Fibroblast of lung (primary cell): ENCODE results near the gene OBSCN. TPM values are rescaled to one million over a fixed set of nuclear protein-coding genes. Genes with fewer than 3 reads are reported as not detected.

Experiments
- DNase-seq, 2 donors: peaks; one replicate each; pipeline versions ENCODE4 v3.0.0 to v3.0.0-alpha.2; 2010; ENCODE audit warnings: low read depth in 2 of 2
- H2AFZ ChIP-seq: 2 replicates; pipeline ENCODE4 v1.5.1; 2012; ENCODE audit warnings: low read length, control low read depth, inconsistent platforms
- H3K27ac ChIP-seq: 2 replicates; pipeline ENCODE4 v1.5.1; 2011; ENCODE audit warnings: low read length, control low read depth; ENCODE audit not compliant: insufficient read depth
- H3K27me3 ChIP-seq: 2 replicates; pipeline ENCODE4 v1.5.1; 2011; ENCODE audit warnings: mild to moderate bottlenecking, low read length; ENCODE audit not compliant: control insufficient read depth, insufficient read depth
- H3K36me3 ChIP-seq: 2 replicates; pipeline ENCODE4 v1.5.1; 2011; ENCODE audit warnings: low read length; ENCODE audit not compliant: control insufficient read depth, insufficient read depth
- H3K4me1 ChIP-seq: 2 replicates; pipeline ENCODE4 v1.5.1; 2011; ENCODE audit warnings: low read length; ENCODE audit not compliant: control insufficient read depth, insufficient read depth; ENCODE audit errors: extremely low read depth
- H3K4me2 ChIP-seq: 2 replicates; pipeline ENCODE4 v1.5.1; 2011; ENCODE audit warnings: low read length, control low read depth; ENCODE audit not compliant: insufficient read depth; ENCODE audit errors: extremely low read depth
- H3K4me3 ChIP-seq, 4 experiments: fragments of 200-600 bp in 1 of 4; sonication (generic) in 1 of 4; replicated peaks in 1 of 4; 2 replicates each; pipeline ENCODE4 v1.5.1; 2011 to 2016; ENCODE audit warnings: low read length in 4 of 4, low read depth in 3 of 4, mild to moderate bottlenecking in 3 of 4, control low read depth in 2 of 4, inconsistent platforms in 1 of 4, mixed read lengths in 1 of 4; ENCODE audit not compliant: insufficient read depth in 1 of 4; ENCODE audit errors: control extremely low read depth in 1 of 4
- H3K79me2 ChIP-seq: 2 replicates; pipeline ENCODE4 v1.5.1; 2012; ENCODE audit warnings: mild to moderate bottlenecking, low read length, inconsistent platforms; ENCODE audit not compliant: control insufficient read depth, insufficient read depth
- H3K9ac ChIP-seq: 2 replicates; pipeline ENCODE4 v1.5.1; 2011; ENCODE audit warnings: mild to moderate bottlenecking, low read length, control low read depth; ENCODE audit not compliant: insufficient read depth
- H3K9me3 ChIP-seq: 2 replicates; pipeline ENCODE4 v1.5.1; 2012; ENCODE audit warnings: low read depth, low read length; ENCODE audit not compliant: control insufficient read depth, insufficient read depth
- H4K20me1 ChIP-seq: 2 replicates; pipeline ENCODE4 v1.5.1; 2011; ENCODE audit warnings: low read length; ENCODE audit not compliant: control insufficient read depth, insufficient read depth; ENCODE audit errors: extremely low read depth
- EZH2 ChIP-seq: IDR thresholded peaks from 2 replicates; pipeline ENCODE4 v1.5.1; 2012; ENCODE audit warnings: low read length, control low read depth, mild to moderate bottlenecking; ENCODE audit errors: missing control alignments
- polyA plus RNA-seq, 2 donors: library from polyadenylated mRNA; depleted of rRNA in 1 of 2; stranded (reverse) in 1 of 2; unstranded in 1 of 2; fragments of >200 nt; gene quantifications; 2 replicates each; pipeline ENCODE4 v1.2.1, GENCODE V29; 2011 to 2012; ENCODE audit warnings: missing spikeins in 1 of 2
- total RNA-seq: library from RNA; depleted of rRNA; stranded (reverse); fragments of >200 nt; gene quantifications from 2 replicates; pipeline ENCODE4 v1.2.1, GENCODE V29; 2014
- TF ChIP-seq, protein P1 (sequence below), 2 donors: IDR thresholded peaks in 1 of 2; conservative IDR thresholded peaks in 1 of 2; 1 replicate in 1 of 2; 2 replicates in 1 of 2; pipeline ENCODE4 v1.5.1; 2011 to 2012; ENCODE audit warnings: low read length in 2 of 2, control low read depth in 1 of 2, inconsistent platforms in 1 of 2, low read depth in 1 of 2, mild to moderate bottlenecking in 1 of 2

Gene OBSCN
- total and polyA plus RNA-seq, 2 donors (not counting 1 experiment from before 2014, with no cell fraction given), result 0.87 to 16.8 TPM

DNA sequence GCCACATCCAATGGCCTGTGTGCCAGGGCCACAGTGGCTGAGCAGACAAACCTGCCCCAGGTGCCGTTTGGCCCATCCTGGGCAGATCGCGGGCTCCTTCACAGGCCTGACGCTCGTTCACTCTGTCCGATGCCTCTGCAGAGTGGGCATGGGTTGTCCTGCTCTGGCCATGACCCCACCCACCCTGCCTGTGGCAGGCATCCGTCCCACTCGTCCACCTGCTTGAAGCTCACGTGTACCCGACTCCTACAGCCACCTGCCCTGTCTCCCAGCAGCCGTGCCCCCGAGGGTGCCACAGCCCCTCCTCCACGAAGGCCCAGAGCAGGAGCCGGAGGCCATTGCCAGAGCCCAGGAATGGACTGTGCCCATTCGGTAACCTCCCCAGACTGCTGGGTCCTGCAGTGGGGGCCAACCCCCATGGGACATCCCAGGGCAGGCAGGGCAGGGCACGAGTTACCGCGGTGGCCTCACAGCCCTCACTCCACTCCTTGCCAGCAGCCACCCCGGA, 156.9 kb downstream of the OBSCN start:
- H3K36me3 ChIP-seq, result no peaks in the 10 kb centered on the region
- H3K27ac ChIP-seq, result no peak overlapping the region
- H4K20me1 ChIP-seq, result no peaks in the 10 kb centered on the region
- no peaks in the 10 kb centered on the region for H3K4me1 ChIP-seq
- H3K79me2 ChIP-seq, result no peaks in the 10 kb centered on the region
- H3K9me3 ChIP-seq, result no peaks in the 10 kb centered on the region
- H2AFZ ChIP-seq, result no peak overlapping the region
- no peak overlapping the region for H3K4me2 ChIP-seq
- H3K4me3 ChIP-seq, result no peak overlapping the region
- no peaks in the 10 kb centered on the region for H3K27me3 ChIP-seq
- no peak for DNase-seq
- TF ChIP-seq, protein P1, sequence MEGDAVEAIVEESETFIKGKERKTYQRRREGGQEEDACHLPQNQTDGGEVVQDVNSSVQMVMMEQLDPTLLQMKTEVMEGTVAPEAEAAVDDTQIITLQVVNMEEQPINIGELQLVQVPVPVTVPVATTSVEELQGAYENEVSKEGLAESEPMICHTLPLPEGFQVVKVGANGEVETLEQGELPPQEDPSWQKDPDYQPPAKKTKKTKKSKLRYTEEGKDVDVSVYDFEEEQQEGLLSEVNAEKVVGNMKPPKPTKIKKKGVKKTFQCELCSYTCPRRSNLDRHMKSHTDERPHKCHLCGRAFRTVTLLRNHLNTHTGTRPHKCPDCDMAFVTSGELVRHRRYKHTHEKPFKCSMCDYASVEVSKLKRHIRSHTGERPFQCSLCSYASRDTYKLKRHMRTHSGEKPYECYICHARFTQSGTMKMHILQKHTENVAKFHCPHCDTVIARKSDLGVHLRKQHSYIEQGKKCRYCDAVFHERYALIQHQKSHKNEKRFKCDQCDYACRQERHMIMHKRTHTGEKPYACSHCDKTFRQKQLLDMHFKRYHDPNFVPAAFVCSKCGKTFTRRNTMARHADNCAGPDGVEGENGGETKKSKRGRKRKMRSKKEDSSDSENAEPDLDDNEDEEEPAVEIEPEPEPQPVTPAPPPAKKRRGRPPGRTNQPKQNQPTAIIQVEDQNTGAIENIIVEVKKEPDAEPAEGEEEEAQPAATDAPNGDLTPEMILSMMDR (conservative IDR thresholded peaks at IDR 0.05 in 1 of 2, IDR thresholded peaks at IDR 0.05 in 1 of 2; ENCODE audit: low read depth in 1 of 2, low read length in 2 of 2), result no peak
- TF ChIP-seq EZH2, result no peak
- no peak overlapping the region for H3K9ac ChIP-seq

DNA sequence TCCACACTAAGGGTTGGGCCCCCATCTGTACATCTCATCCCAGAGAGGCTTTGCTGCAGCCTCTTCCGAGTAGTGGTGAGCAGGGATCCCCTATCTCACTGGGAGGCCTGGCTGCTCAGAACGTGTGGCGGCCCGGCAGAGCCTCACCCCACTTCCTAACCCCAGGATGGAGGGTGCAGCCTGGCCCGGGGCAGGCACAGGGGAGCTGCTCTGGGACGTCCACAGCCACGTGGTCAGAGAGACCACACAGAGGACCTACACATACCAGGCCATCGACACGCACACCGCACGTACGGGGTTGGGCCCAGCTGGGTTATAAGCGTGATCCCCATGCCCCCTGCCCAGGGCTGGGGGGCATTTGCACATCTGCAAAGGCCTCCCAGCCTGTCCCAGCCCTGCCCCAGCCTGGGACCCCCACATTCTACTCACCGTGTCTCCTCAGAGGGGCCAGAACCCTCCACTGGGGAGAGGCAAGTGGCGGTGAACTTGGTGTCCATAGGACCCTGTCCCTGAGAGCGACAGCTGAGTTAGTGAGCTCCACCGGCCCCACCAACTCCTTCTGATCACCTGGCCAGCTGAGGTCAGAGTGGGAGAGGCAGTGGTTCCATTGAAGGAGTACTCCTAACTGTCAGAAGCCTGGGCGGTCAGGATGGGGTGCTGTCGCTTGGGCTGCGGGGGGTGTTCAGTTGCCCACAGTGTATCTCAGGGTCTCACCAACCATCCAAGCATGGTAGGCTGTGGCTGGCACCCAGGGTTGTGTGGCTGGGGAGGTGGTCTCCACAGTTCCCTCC, 157.6 kb downstream of the OBSCN start:
- no peak for TF ChIP-seq EZH2
- TF ChIP-seq, protein P1 (conservative IDR thresholded peaks at IDR 0.05 in 1 of 2, IDR thresholded peaks at IDR 0.05 in 1 of 2; ENCODE audit: low read depth in 1 of 2, low read length in 2 of 2), result no peak
- Histone ChIP-seq H3K9ac (no peak overlapping the region), H3K4me2 (no peak overlapping the region), H3K4me3 (no peak overlapping the region), H3K79me2 (no peaks in the 10 kb centered on the region), H3K27me3 (no peaks in the 10 kb centered on the region), H3K27ac (no peak overlapping the region), H4K20me1 (no peaks in the 10 kb centered on the region), H3K36me3 (no peaks in the 10 kb centered on the region), H2AFZ (no peak overlapping the region), H3K4me1 (no peaks in the 10 kb centered on the region), H3K9me3 (no peaks in the 10 kb centered on the region)
- no peak for DNase-seq

DNA sequence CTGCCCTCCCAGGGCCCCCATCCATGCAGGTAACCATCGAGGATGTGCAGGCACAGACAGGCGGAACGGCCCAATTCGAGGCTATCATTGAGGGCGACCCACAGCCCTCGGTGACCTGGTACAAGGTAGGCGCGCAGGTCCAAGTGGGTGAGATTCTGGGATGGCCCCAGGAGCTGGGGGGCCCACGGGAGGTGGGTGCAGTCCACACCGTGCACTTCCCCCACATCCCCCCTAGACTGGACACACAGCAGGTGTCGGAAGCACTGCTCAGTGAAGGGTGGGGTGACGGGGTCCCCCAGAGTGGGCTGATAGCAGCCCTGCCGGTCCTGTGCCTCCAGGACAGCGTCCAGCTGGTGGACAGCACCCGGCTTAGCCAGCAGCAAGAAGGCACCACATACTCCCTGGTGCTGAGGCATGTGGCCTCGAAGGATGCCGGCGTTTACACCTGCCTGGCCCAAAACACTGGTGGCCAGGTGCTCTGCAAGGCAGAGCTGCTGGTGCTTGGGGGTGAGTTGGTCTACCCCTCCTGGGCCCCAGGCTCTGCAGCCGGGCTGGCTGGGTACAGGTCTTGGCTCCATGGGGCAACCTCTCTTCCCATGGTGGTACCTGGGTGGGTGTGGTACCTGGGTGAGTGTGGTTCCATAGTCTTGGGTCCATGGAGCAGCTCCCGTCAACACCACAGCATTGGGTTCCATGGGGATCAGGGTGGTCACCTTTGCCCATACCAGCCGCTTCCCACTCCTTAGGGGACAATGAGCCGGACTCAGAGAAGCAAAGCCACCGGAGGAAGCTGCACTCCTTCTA, 158.4 kb downstream of the OBSCN start:
- H3K4me2 ChIP-seq, result no peak overlapping the region
- no peak overlapping the region for H3K9ac ChIP-seq
- no peaks in the 10 kb centered on the region for H3K4me1 ChIP-seq
- no peak overlapping the region for H3K27ac ChIP-seq
- H3K79me2 ChIP-seq, result no peaks in the 10 kb centered on the region
- H3K27me3 ChIP-seq, result no peaks in the 10 kb centered on the region
- no peaks in the 10 kb centered on the region for H3K36me3 ChIP-seq
- H3K9me3 ChIP-seq, result no peaks in the 10 kb centered on the region
- H2AFZ ChIP-seq, result no peak overlapping the region
- H4K20me1 ChIP-seq, result no peaks in the 10 kb centered on the region
- no peak overlapping the region for H3K4me3 ChIP-seq
- TF ChIP-seq, protein P1 (conservative IDR thresholded peaks at IDR 0.05 in 1 of 2, IDR thresholded peaks at IDR 0.05 in 1 of 2; ENCODE audit: low read depth in 1 of 2, low read length in 2 of 2), result no peak
- no peak for TF ChIP-seq EZH2
- DNase-seq, result no peak
